K562 (cell line): ENCODE data around the gene ERP44.
"Not testable (repeated sequence)": the region's sequence is repeated elsewhere in the genome, so short reads cannot be mapped to it uniquely, and the experiment has no call there.

Experiments
- EZH2 ChIP-seq: IDR thresholded peaks from 2 replicates; pipeline ENCODE4 v1.6.1; 2012; ENCODE audit warnings: low read depth, mild to moderate bottlenecking, inconsistent platforms, low read length, borderline replicate concordance
- ZFP1 ChIP-seq: fragments of 450-650 bp; formaldehyde crosslinking; IDR thresholded peaks from 2 replicates; pipeline ENCODE4 v1.4.0; 2020; ENCODE audit warnings: mild to moderate bottlenecking, mixed read lengths

DNA sequence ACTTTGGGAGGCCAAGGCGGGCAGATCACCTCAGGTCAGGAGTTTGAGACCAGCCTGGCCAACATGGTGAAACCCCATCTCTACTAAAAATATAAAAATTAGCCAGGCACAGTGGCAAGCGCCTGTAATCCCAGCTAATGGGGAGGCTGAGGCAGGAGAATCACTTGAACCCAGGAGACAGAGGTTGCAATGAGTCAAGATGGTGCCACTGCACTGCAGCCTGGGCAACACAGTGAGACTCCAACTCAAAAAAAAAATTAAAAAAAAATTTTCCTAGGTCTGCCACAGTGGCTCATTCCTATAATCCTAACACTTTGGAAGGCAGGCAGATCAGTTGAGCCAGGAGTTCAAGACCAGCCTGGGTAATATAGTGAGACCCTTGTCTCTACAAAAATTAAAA lies 4.4 kb downstream of the ERP44 start:
- not testable (repeated sequence) for TF ChIP-seq ZFP1 (CRISPR knock-in tag); EZH2
